SH-SY5Y (cell line): Measurements from ENCODE around the gene CD63.

ENCODE experiments used
- GATA2 ChIP-seq: IDR thresholded peaks from 2 replicates; pipeline ENCODE4 v1.6.1; 2011; ENCODE audit warnings: mild to moderate bottlenecking, low read depth, low read length
- GATA3 ChIP-seq: IDR thresholded peaks from 2 replicates; pipeline ENCODE4 v1.6.1; 2011; ENCODE audit warnings: low read depth, mild to moderate bottlenecking, low read length, moderate library complexity

DNA sequence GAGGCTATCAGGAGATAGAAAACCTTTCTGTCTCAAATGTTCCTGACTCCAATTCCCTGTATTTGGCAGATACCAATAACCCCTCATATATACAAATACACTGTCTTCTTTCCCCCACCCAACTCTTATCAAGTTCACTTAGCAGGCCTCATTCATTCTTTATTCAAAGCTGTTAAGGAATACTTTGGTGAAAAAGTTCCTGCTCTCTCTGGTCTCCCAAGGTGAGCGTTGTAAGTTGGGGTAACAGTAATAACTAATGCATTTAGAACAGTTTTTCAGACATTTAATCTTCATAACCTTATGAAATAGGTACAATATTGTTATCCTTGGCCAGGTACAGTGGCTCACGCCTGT lies 10.2 kb upstream of the CD63 start:
- TF ChIP-seq GATA2 (no peak), GATA3 (no peak)
